ENCODE results near the gene BTBD7. TPM values are rescaled to one million over a fixed set of nuclear protein-coding genes. Genes with fewer than 3 reads are reported as not detected.

Gene BTBD7
- total and polyA plus RNA-seq, 9 of the 15 experiments (the other 6 are each of a cell fraction or from before 2014, with no cell fraction given) = 2.5 to 12.9 (median 6.2) TPM

DNA sequence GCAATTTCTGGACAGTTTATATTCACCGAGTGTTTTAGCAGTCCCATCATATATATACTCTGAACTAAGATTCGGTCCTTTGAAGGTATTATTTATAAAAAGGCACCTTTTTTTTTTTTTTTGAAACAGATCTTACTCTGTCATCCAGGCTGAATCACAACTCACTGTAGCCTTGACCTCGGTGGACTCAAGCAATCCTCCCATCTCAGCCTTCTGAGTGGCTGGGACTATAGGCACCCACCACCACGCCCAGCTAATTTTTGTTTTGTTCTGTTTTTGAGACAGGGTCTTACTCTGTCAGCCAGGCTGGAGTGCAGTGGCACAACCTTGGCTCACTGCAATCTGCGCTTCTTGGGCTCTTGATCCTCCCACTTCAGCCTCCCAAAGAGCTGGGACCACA is 52.1 kb downstream of the BTBD7 start:
- Histone ChIP-seq H3K36me3 (ENCODE audit: control insufficient read depth, insufficient read depth, low read length) (0 out of 3 replicates have a peak, but pooled peaks cover 2% of the 10 kb centered on the region), H3K9me3 (replicated peaks; ENCODE audit: control insufficient read depth, insufficient read depth, low read depth, low read length) (no peaks in the 10 kb centered on the region), H3K79me2 (ENCODE audit: control insufficient read depth, insufficient read depth, low read length) (no peaks in the 10 kb centered on the region; the same call in 2 of the 3 replicates), H3K4me1 (replicated peaks in 1 of 2; ENCODE audit: control insufficient read depth in 2 of 2, insufficient read depth in 2 of 2, low read length in 2 of 2) (no peaks in the 10 kb centered on the region; a peak in 2 of 5 replicates), H3K9me1 (ENCODE audit: control insufficient read depth, insufficient read depth, low read length) (no peaks in the 10 kb centered on the region), H3K9ac (ENCODE audit: insufficient read depth in 1 of 2, low read depth in 2 of 2, low read length in 2 of 2) (no peak overlapping the region), H2AFZ (ENCODE audit: low read depth, low read length) (no peak overlapping the region), H3K4me3 (no peak overlapping the region), H3K4me2 (ENCODE audit: insufficient read depth, low read length) (no peak overlapping the region), H3K27ac (ENCODE audit: extremely low read depth, low read depth, low read length) (no peak overlapping the region), H3K27me3 (ENCODE audit: control insufficient read depth in 2 of 2, insufficient read depth in 2 of 2, low read length in 2 of 2) (no peaks in the 10 kb centered on the region), H4K20me1 (replicated peaks; ENCODE audit: control insufficient read depth, insufficient read depth, low read length) (peaks cover 3% of the 10 kb centered on the region; the same call in 1 of the 2 replicates)
- 73% methylated on average over 5 of the region's 5 CpGs for WGBS (ENCODE audit: insufficient coverage, low coverage, missing lambda C conversion rate)
- POLR2A ChIA-PET = no interaction called here
- ATAC-seq (no peak), DNase-seq (ENCODE audit: extremely low read depth in 1 of 4, low spot score in 3 of 4) (no peak), FAIRE-seq (no peak)
- BruUV-seq (replicated peaks) = no TSS peak
- CTCF ChIA-PET (ENCODE audit: low intra/inter-chr PET ratio) = no interaction called here
- intact Hi-C loops (cut with micrococcal nuclease) = loop anchor here (5.0 kb wide), 1 partner anchor 52 kb away; the partner anchor contains the start of gene BTBD7
- in situ Hi-C loops (cut with MboI) = no loop called here
- TF ChIP-seq, protein P1, sequence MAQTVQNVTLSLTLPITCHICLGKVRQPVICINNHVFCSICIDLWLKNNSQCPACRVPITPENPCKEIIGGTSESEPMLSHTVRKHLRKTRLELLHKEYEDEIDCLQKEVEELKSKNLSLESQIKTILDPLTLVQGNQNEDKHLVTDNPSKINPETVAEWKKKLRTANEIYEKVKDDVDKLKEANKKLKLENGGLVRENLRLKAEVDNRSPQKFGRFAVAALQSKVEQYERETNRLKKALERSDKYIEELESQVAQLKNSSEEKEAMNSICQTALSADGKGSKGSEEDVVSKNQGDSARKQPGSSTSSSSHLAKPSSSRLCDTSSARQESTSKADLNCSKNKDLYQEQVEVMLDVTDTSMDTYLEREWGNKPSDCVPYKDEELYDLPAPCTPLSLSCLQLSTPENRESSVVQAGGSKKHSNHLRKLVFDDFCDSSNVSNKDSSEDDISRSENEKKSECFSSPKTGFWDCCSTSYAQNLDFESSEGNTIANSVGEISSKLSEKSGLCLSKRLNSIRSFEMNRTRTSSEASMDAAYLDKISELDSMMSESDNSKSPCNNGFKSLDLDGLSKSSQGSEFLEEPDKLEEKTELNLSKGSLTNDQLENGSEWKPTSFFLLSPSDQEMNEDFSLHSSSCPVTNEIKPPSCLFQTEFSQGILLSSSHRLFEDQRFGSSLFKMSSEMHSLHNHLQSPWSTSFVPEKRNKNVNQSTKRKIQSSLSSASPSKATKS (CRISPR knock-in tag; IDR thresholded peaks at IDR 0.05) = no peak
- TF ChIP-seq SMARCE1 (IDR thresholded peaks at IDR 0.05) = no peak
- TF ChIP-seq, protein P2, sequence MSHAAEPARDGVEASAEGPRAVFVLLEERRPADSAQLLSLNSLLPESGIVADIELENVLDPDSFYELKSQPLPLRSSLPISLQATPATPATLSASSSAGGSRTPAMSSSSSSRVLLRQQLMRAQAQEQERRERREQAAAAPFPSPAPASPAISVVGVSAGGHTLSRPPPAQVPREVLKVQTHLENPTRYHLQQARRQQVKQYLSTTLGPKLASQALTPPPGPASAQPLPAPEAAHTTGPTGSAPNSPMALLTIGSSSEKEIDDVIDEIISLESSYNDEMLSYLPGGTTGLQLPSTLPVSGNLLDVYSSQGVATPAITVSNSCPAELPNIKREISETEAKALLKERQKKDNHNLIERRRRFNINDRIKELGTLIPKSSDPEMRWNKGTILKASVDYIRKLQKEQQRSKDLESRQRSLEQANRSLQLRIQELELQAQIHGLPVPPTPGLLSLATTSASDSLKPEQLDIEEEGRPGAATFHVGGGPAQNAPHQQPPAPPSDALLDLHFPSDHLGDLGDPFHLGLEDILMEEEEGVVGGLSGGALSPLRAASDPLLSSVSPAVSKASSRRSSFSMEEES (CRISPR knock-in tag; IDR thresholded peaks at IDR 0.05) = no peak
- TF ChIP-seq SNIP1 (IDR thresholded peaks at IDR 0.05; ENCODE audit: low read depth) = no peak
- TF ChIP-seq, protein P3, sequence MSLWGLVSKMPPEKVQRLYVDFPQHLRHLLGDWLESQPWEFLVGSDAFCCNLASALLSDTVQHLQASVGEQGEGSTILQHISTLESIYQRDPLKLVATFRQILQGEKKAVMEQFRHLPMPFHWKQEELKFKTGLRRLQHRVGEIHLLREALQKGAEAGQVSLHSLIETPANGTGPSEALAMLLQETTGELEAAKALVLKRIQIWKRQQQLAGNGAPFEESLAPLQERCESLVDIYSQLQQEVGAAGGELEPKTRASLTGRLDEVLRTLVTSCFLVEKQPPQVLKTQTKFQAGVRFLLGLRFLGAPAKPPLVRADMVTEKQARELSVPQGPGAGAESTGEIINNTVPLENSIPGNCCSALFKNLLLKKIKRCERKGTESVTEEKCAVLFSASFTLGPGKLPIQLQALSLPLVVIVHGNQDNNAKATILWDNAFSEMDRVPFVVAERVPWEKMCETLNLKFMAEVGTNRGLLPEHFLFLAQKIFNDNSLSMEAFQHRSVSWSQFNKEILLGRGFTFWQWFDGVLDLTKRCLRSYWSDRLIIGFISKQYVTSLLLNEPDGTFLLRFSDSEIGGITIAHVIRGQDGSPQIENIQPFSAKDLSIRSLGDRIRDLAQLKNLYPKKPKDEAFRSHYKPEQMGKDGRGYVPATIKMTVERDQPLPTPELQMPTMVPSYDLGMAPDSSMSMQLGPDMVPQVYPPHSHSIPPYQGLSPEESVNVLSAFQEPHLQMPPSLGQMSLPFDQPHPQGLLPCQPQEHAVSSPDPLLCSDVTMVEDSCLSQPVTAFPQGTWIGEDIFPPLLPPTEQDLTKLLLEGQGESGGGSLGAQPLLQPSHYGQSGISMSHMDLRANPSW (CRISPR knock-in tag; IDR thresholded peaks at IDR 0.05) = no peak
- no peak for TF ChIP-seq TCF7 (IDR thresholded peaks at IDR 0.05; ENCODE audit: borderline replicate concordance)
- TF ChIP-seq HDAC6 (IDR thresholded peaks at IDR 0.05; ENCODE audit: low read depth, low read length) = no peak
- no peak for TF ChIP-seq HMG20A (CRISPR knock-in tag; conservative IDR thresholded peaks at IDR 0.05)
- TF ChIP-seq ERF (CRISPR knock-in tag; IDR thresholded peaks at IDR 0.05) = no peak
- TF ChIP-seq ARNT (IDR thresholded peaks at IDR 0.05) = no peak
- no peak for TF ChIP-seq YBX1 (IDR thresholded peaks at IDR 0.05)
- TF ChIP-seq ZNF263 (CRISPR knock-in tag; IDR thresholded peaks at IDR 0.05; ENCODE audit: borderline replicate concordance) = no peak
- TF ChIP-seq, protein P4, sequence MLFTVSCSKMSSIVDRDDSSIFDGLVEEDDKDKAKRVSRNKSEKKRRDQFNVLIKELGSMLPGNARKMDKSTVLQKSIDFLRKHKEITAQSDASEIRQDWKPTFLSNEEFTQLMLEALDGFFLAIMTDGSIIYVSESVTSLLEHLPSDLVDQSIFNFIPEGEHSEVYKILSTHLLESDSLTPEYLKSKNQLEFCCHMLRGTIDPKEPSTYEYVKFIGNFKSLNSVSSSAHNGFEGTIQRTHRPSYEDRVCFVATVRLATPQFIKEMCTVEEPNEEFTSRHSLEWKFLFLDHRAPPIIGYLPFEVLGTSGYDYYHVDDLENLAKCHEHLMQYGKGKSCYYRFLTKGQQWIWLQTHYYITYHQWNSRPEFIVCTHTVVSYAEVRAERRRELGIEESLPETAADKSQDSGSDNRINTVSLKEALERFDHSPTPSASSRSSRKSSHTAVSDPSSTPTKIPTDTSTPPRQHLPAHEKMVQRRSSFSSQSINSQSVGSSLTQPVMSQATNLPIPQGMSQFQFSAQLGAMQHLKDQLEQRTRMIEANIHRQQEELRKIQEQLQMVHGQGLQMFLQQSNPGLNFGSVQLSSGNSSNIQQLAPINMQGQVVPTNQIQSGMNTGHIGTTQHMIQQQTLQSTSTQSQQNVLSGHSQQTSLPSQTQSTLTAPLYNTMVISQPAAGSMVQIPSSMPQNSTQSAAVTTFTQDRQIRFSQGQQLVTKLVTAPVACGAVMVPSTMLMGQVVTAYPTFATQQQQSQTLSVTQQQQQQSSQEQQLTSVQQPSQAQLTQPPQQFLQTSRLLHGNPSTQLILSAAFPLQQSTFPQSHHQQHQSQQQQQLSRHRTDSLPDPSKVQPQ (CRISPR knock-in tag; IDR thresholded peaks at IDR 0.05; ENCODE audit: borderline replicate concordance) = no peak
- TF ChIP-seq LCOR (CRISPR knock-in tag; IDR thresholded peaks at IDR 0.05) = no peak

Data from K562 (cell line).